ENCODE measurements around the gene GPAM. TPM values are rescaled to one million over a fixed set of nuclear protein-coding genes. Genes with fewer than 3 reads are reported as not detected.

GPAM gene
- total and polyA plus RNA-seq, 9 of the 15 experiments (the other 6 are each of a cell fraction or from before 2014, with no cell fraction given) = 3.5 to 7.5 (median 5.5) TPM

DNA sequence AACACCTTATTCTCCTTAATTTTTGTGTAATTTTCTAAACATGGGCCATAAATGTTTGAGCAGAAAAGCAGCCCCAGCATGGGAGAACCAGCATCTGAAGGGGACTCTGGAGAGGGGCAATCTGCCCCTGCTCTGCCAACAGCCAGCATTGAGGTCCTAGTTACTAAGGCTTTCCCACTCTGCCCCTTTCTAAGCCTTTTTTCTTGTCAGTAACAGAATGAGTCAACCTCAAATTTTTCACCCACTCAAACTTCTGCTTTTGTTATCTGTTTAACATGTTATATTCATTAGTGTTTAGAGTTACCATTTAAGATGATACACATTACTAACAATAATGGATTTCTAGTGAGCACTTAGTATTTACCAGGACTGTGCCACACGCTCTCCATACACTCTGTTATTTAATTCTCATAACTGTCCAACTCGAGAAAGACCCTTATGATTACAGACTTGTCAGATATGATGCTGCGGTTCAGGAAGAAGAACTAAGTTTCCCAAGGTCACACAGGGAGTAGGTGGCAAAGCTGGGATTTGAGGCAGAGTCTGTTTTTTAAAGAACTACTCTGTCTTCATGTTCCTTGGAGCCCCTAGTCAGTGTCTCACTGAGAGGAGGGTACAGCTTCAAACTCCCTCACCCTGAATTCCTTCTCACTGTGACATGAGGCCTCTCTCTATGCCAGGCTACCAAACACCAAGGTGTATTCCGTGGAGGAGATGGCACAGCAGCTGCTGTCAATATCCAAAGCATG lies 19.9 kb upstream of the GPAM start:
- H3K27me3 ChIP-seq (ENCODE audit: control insufficient read depth in 2 of 2, insufficient read depth in 2 of 2, low read length in 2 of 2) = no peaks in the 10 kb centered on the region
- no peak overlapping the region for H3K9ac ChIP-seq (ENCODE audit: insufficient read depth in 1 of 2, low read depth in 2 of 2, low read length in 2 of 2)
- no peaks in the 10 kb centered on the region for H4K20me1 ChIP-seq (replicated peaks; ENCODE audit: control insufficient read depth, insufficient read depth, low read length)
- in situ Hi-C loops (cut with MboI) = no loop called here
- no peak overlapping the region for H3K27ac ChIP-seq (ENCODE audit: extremely low read depth, low read depth, low read length)
- H3K9me1 ChIP-seq (ENCODE audit: control insufficient read depth, insufficient read depth, low read length) = no peaks in the 10 kb centered on the region
- no peak overlapping the region for H3K4me2 ChIP-seq (ENCODE audit: insufficient read depth, low read length)
- CTCF ChIA-PET (ENCODE audit: low intra/inter-chr PET ratio) = no interaction called here
- ATAC-seq = no peak
- H3K79me2 ChIP-seq (ENCODE audit: control insufficient read depth, insufficient read depth, low read length) = no peaks in the 10 kb centered on the region
- intact Hi-C loops (cut with micrococcal nuclease) = no loop called here
- POLR2A ChIA-PET = interaction anchor here (1.0 kb wide), 1 partner anchor 22 kb away, joined by 3 read pairs; no protein-coding TSS in a partner anchor
- no peaks in the 10 kb centered on the region for H3K36me3 ChIP-seq (ENCODE audit: control insufficient read depth, insufficient read depth, low read length)
- DNase-seq (ENCODE audit: extremely low read depth in 1 of 4, low spot score in 3 of 4) = no peak
- FAIRE-seq = no peak
- BruUV-seq (replicated peaks) = no TSS peak
- no peaks in the 10 kb centered on the region for H3K9me3 ChIP-seq (replicated peaks; ENCODE audit: control insufficient read depth, insufficient read depth, low read depth, low read length)
- 0% methylated on average over 4 of the region's 4 CpGs for WGBS (ENCODE audit: insufficient coverage, low coverage, missing lambda C conversion rate)
- no peak overlapping the region for H2AFZ ChIP-seq (ENCODE audit: low read depth, low read length)
- H3K4me3 ChIP-seq = no peak overlapping the region
- no peaks in the 10 kb centered on the region; a peak in 1 of 5 replicates for H3K4me1 ChIP-seq (replicated peaks in 1 of 2; ENCODE audit: control insufficient read depth in 2 of 2, insufficient read depth in 2 of 2, low read length in 2 of 2)
- TF ChIP-seq TCF7L2 (IDR thresholded peaks at IDR 0.05; ENCODE audit: low read depth, low read length) (no peak), DNMT1 (IDR thresholded peaks at IDR 0.05) (no peak), ZBTB8A (IDR thresholded peaks at IDR 0.05; ENCODE audit: partially characterized antibody) (no peak), PCBP2 (IDR thresholded peaks at IDR 0.05; ENCODE audit: low read depth, low read length, poor library complexity, severe bottlenecking) (no peak)
- TF ChIP-seq, protein P1, sequence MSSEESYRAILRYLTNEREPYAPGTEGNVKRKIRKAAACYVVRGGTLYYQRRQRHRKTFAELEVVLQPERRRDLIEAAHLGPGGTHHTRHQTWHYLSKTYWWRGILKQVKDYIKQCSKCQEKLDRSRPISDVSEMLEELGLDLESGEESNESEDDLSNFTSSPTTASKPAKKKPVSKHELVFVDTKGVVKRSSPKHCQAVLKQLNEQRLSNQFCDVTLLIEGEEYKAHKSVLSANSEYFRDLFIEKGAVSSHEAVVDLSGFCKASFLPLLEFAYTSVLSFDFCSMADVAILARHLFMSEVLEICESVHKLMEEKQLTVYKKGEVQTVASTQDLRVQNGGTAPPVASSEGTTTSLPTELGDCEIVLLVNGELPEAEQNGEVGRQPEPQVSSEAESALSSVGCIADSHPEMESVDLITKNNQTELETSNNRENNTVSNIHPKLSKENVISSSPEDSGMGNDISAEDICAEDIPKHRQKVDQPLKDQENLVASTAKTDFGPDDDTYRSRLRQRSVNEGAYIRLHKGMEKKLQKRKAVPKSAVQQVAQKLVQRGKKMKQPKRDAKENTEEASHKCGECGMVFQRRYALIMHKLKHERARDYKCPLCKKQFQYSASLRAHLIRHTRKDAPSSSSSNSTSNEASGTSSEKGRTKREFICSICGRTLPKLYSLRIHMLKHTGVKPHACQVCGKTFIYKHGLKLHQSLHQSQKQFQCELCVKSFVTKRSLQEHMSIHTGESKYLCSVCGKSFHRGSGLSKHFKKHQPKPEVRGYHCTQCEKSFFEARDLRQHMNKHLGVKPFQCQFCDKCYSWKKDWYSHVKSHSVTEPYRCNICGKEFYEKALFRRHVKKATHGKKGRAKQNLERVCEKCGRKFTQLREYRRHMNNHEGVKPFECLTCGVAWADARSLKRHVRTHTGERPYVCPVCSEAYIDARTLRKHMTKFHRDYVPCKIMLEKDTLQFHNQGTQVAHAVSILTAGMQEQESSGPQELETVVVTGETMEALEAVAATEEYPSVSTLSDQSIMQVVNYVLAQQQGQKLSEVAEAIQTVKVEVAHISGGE (CRISPR knock-in tag; IDR thresholded peaks at IDR 0.05) = no peak
- TF ChIP-seq, protein P2, sequence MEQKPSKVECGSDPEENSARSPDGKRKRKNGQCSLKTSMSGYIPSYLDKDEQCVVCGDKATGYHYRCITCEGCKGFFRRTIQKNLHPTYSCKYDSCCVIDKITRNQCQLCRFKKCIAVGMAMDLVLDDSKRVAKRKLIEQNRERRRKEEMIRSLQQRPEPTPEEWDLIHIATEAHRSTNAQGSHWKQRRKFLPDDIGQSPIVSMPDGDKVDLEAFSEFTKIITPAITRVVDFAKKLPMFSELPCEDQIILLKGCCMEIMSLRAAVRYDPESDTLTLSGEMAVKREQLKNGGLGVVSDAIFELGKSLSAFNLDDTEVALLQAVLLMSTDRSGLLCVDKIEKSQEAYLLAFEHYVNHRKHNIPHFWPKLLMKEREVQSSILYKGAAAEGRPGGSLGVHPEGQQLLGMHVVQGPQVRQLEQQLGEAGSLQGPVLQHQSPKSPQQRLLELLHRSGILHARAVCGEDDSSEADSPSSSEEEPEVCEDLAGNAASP (IDR thresholded peaks at IDR 0.05) = no peak

All from K562 (cell line).